HG03045 (cell line): ENCODE data around the gene IRGQ.

Experiments
- ATAC-seq: cut with Tn5 transposase; IDR thresholded peaks from one replicate; pipeline ENCODE4 v1.9.1; 2021; ENCODE audit warnings: mild to moderate bottlenecking, moderate library complexity; ENCODE audit not compliant: unreplicated experiment

Gene IRGQ

DNA sequence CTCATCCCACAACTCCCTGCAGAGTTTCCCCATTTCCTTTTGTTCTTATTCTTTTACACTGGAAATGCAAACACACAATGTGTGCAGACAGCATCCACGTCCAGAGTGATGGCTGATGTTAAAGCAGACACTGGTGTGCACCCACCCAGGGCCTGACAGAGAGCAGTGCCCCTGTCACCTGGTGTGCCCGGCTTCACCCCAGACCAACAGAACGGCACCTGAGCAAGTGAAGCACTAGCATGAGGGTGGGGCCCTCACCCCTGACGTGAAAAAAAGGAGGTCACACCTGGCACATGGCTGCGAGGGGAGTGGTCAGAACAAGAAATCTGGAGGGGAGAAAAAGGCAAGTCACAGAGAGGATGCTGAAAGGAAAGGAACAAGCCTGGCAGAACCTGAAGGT lies 50.7 kb downstream of the IRGQ start:
- no peak for ATAC-seq

DNA sequence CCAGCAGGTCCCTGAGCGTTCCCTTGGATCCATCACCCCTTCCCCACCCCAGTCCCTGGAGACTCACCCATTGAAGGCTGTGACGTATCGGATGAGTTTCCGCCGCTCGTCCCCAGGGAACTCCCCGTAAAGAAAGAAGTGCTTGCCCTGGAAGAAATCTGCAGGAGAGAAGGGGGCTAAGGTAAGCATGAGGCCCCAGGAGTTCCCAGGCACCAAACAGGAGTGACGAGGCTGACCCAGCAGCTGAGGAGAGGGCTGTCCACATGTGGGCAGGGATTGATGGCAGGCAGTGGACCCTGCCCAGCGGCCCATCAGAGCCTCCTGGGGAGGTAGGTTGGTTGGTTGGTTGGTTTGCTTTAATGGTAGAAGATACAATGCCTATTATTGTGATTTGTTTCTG lies 51.9 kb downstream of the IRGQ start:
- ATAC-seq, result no peak

DNA sequence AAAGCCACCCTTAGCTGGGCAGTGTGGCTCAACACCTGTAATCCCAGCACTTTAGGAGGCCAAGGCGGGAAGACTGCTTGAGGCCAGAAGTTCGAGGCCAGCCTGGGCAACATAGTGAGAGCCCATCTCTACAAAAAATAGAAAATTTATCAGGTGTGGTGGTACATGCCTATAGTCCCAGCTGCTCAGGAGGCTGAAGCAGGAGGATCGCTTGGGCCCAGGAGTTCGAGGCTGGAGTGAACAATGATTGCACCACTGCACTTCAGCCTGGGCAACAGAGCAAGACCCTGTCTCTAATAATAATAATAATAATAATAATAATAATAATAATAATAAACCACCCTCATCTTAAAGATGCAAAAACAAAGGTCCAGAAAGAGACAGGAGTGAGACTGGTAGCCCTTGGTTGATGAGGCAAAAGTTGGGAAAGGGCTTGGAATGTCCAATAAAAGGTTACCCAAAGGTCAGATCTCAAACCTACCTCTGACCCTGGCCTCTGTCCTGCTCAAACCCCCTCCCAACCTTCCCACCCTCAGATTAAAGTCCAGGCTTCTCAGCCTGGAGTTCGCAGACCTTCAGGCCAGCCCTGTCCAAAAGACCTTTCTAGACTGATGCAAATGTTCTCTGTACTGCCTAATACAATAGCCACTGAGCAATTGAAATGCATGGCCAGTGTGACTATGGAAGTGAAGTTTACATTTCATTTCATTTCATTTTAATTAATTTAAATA lies 53.8 kb downstream of the IRGQ start:
- ATAC-seq, result no peak

DNA sequence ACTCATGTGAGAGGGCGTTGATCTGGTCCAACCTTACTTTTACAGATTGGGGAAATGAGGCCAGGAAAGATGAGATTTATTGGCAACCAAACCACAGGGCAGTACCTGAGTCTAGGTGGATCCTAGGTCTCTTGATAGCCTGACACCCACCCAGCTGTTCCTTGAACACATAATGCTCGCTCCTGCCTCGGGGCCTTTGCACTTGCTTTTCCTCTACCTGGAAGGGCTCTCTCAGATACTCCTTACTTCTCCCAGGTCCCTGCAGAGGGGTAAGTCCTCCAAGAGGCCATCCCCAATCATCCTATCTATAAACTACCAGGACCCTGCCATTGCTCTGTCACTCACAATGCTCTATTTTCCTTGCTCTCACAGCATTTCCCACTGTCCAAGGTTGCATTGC lies 55.6 kb downstream of the IRGQ start:
- no peak for ATAC-seq

DNA sequence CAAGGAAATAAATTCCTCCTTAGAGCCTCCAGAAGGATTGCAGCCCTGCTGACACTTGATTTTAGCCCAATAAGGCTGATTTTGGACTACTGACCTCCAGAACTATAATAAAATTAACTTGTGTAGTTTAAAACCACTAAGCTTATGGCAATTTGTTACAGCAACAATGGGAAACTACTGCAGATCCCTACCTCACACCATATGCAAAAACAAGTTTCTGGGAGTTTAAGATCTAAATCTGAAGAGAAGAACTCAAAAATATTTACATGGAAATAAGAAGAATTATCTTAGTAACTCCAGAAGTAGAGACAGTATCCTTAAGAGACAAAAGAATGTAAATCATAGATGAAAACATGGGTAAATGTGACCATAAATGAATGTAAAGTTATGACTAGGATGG lies 57.0 kb downstream of the IRGQ start:
- ATAC-seq, result no peak

DNA sequence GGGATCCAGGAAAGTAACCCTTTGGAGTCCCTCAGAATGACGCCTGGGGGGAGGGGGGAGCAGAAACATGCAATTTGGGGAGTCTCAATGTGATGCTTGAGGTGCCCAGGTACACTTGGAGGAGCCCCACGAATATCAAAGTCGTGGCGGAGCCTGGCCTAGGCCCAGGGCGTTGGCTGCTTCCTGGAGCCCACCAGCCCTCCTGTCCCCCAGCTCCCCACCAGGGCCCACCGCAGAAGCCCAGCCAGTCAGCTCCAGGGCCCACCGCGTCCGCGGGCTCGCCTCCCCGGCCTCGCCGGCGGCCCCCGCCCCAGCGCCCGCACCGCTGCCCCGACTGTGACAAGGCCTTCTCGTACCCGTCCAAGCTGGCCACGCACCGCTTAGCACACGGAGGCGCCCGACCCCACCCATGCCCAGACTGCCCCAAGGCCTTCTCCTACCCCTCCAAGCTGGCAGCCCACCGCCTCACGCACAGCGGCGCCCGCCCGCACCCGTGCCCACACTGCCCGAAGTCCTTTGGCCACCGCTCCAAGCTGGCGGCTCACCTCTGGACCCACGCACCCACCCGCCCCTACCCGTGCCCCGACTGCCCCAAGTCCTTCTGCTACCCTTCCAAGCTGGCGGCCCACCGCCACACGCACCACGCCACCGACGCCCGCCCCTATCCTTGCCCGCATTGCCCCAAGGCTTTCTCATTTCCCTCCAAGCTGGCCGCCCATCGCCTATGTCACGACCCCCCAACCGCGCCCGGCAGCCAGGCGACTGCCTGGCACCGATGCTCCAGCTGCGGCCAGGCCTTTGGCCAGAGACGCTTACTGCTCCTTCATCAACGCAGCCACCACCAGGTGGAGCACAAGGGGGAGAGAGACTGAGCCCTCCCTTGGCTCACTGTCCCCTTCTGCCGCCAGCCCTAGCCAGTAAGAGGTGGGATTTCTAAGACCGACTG lies 60.8 kb downstream of the IRGQ start:
- no peak for ATAC-seq
